Measurements from ENCODE around the gene LARP1.

Gene LARP1

DNA sequence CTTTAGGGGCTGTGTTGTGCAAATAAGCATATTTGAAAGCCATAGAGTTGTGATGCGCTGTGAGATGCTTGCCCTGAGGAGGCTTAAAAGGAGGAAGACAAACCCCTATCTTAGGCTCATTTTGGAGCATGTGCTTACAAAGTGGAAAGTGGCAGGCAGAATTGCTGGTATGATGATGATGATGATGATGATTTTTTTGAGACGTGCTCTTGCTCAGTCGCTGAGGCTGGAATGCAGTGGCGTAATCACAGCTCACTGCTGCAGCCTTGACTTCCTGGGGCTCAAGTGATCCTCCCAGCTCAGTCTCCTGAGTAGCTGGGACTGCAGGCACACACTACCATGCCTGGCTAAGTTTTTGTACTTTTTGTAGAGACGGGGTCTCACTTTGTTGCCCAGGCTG, 104.9 kb downstream of the LARP1 start:
- DNase-seq: no peak

GRCh38 chr5:154860765-154861164, 105.6 kb downstream of the LARP1 start:
- DNase-seq: no peak

- DNase-seq: no peak
Observed at GRCh38 chr5:154861946-154862345, 106.8 kb downstream of the LARP1 start.

- no peak for DNase-seq
Observed at GRCh38 chr5:154862766-154863165, 107.6 kb downstream of the LARP1 start.

DNA sequence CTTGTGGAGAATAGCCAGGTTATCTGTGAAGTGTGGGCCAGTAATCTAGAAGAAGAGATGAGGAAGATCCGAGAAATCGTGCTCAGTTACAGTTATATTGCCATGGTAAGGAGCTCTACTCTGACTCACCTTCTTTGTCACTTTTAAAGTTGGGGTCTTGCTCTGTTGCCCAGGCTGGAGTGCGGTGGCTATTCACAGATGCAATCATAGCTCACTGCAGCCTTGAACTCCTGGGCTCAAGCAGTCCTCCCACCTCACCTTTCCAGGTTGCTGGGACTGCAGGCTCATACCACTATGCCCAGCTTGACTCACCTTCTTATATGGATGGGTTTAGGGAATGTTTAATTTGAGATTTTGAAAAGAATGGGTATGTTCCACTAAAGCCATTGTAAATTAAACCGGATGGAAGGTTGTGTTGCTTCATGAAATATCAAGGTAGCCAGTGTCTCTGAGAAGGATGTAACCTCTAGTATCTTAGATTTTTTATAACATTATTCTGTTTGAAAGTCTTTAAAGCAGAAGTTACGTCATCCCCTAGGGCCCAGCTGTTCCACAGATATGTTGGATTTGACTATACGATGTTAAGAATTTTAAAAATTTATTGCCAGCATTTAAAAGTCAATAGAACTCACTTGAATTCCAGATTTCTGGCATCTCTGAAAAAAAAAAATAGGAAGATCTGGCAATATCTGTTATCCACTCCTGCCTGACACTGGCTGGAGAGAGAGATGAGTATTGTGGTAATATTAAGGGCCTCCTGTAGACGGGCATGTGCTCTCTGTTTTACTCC, 108.3 kb downstream of the LARP1 start:
- DNase-seq: no peak

DNA sequence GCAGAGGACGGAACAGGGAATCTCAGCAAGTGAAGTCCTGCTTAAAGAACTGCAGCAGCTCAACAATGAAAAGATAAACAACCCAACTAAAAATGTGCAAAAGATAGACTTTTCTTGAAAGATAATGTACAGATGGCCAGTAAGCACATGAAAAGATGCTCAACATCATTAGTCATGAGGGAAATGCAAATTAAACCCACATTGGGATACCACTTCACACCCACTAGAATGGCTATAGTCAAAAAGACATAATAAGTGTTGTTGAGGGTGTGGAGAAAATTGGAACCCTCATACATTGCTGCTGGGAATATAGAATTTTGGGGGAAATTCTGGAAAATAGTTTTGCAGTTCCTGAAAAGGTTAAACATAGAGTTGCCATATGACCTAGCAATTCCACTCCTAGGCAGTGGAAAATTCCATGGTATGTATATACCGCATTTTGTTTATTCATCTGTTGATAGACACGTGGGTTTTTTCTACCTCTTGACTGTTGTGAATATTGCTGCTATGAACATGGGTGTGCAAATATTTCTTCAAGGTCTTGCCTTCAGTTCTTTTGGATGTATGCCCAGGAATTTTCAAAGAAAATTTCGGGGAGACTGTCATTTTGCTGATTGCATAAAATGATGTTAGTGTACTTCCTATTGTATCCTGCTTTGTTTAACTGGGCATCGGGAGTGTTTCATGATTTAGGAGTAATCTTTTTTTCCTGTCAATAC, 110.4 kb downstream of the LARP1 start:
- no peak for DNase-seq

- DNase-seq: no peak
Observed at GRCh38 chr5:154866841-154867240, 111.7 kb downstream of the LARP1 start.

Measured in NCI-H345 (cell line).